Activated naive CD4-positive, alpha-beta T cell treated with anti-CD3 and anti-CD28 coated beads for 36 hours (primary cell): ENCODE data around the gene SOX9. TPM values are rescaled to one million over a fixed set of nuclear protein-coding genes. Genes with fewer than 3 reads are reported as not detected.
"Not testable (repeated sequence)": the region's sequence is repeated elsewhere in the genome, so short reads cannot be mapped to it uniquely, and the experiment has no call there.

Experiments used
- CTCF ChIA-PET: fragments of 350-600 bp; sonication (Branson Sonifier 250); formaldehyde crosslinking; loops from one replicate; lab custom pipeline; 2021; ENCODE audit warnings: antibody characterized with exemption; lab: Charles Lee
- DNase-seq: peaks from one replicate; pipeline ENCODE4 v3.0.0-alpha.2; 2020
- H3K27ac Mint-ChIP-seq: one replicate; pipeline ENCODE4 v1.8.0; 2021; ENCODE audit warnings: mild to moderate bottlenecking, mixed read lengths
- H3K27me3 Mint-ChIP-seq: one replicate; pipeline ENCODE4 v1.8.0; 2021; ENCODE audit warnings: low read depth, mixed read lengths
- H3K36me3 Mint-ChIP-seq: one replicate; pipeline ENCODE4 v1.8.0; 2021; ENCODE audit warnings: low read depth, mixed read lengths
- H3K4me1 Mint-ChIP-seq: one replicate; pipeline ENCODE4 v1.8.0; 2021; ENCODE audit warnings: low read depth, mixed read lengths
- H3K4me3 Mint-ChIP-seq: one replicate; pipeline ENCODE4 v1.8.0; 2021; ENCODE audit warnings: mild to moderate bottlenecking, moderate library complexity, mixed read lengths
- H3K9me3 Mint-ChIP-seq: one replicate; pipeline ENCODE4 v1.8.0; 2021; ENCODE audit warnings: mixed read lengths
- intact Hi-C: fragments of 100-400 bp; cut with micrococcal nuclease; formaldehyde crosslinking; loops from one replicate; pipeline ENCODE4 v1.15.1; 2023
- total RNA-seq, 2 experiments: library from RNA; stranded (reverse); gene quantifications; one replicate each; pipeline ENCODE4 v1.2.3, GENCODE V29; 2021

The SOX9 gene
- total RNA-seq, 2 experiments from 2014 or later = not detected

DNA sequence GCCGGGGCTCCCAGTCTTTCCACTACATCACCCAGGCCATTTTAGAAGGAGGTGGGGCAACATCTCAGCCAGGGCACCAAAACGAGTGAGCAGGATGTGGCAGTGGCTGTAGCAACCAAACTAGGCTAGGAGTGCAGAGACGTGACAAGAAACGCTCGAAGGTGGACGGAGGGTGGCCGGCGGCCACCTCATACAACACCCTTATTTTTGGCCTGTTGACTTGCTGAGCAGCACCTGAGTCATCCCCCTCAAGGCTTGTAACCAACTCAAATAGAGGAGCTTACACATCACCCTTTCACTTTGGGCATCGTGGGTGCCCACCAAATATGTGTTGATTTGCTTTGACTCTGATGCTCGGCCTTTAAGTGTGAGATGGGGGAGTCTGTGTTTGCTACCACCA lies 23.7 kb upstream of the SOX9 start:
- DNase-seq = no peak
- intact Hi-C loops = no loop called here
- Mint-ChIP-seq H3K9me3 (peaks cover 9% of the 10 kb centered on the region), H3K27ac (no peak overlapping the region), H3K4me1 (no peaks in the 10 kb centered on the region), H3K27me3 (no peaks in the 10 kb centered on the region), H3K4me3 (no peak overlapping the region), H3K36me3 (no peaks in the 10 kb centered on the region)
- CTCF ChIA-PET = no interaction called here

DNA sequence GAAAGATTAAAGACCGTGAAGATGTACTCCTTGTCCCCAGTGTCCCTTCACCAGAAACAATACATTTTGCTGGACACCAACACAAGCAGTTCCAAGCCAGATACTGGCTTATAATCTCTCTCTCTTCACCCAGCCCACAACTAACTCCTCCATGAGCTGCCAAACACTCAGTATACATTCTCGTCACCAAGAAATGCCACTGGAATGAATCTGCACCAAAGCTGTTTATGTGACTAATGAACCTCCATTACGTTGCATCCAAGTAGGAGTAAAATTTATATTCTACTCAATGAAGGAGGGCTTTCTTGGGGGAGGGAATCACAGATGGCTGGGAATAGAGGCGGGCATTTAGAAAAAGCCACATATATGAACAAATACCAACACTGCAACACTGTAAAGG lies 20.9 kb upstream of the SOX9 start:
- no peaks in the 10 kb centered on the region for H3K4me1 Mint-ChIP-seq
- CTCF ChIA-PET = no interaction called here

DNA sequence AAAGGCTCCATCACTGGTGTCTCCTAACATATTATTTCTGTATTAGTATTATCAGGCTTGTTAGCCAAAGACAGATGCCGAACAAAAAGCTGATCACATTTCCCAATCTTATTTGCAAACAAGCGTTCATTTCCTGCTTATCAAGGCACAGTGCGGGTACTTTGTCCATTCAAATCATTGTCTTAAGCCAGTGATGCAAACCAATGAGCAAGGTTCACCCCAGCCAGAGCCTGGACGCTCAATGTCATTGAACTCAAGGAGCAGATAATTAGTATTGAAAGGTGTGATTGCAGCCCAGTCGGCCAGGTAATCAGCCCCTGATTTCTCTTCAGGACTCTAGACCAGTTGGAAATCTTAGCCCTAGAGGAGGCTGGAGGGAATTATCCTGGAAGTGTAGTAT lies 20.4 kb upstream of the SOX9 start:
- DNase-seq = no peak
- Mint-ChIP-seq H3K4me1 (no peaks in the 10 kb centered on the region), H3K9me3 (peaks cover 13% of the 10 kb centered on the region), H3K27ac (no peak overlapping the region), H3K27me3 (peaks cover 4% of the 10 kb centered on the region), H3K36me3 (no peaks in the 10 kb centered on the region), H3K4me3 (no peak overlapping the region)
- intact Hi-C loops = no loop called here
- CTCF ChIA-PET = no interaction called here

More for the DNA sequence above, 20.9 kb upstream of the SOX9 start:
- no peaks in the 10 kb centered on the region for H3K36me3 Mint-ChIP-seq
- intact Hi-C loops = no loop called here
- DNase-seq = no peak
- peaks cover 2% of the 10 kb centered on the region for H3K27me3 Mint-ChIP-seq
- no peak overlapping the region for H3K27ac Mint-ChIP-seq
- H3K4me3 Mint-ChIP-seq = no peak overlapping the region
- peaks cover 11% of the 10 kb centered on the region for H3K9me3 Mint-ChIP-seq

DNA sequence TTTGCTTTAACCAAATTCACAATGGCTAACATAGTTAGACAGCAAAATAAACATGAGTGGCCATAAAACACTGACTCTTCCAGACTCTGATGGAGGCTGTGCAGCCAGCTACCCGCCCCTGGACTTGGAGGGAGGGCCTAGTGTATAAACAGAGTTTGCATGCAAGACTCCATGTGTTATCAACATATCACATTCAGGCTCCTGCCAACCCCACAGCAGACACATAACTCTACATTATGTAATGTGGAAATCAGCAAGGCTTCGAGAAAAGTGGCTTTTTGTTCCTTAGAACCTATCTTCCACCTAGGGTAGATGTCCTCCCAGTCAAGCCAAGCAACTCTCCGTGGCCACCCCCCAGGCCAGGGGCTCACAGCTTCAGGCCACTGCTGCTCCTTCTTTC lies 19.3 kb upstream of the SOX9 start:
- Mint-ChIP-seq H3K4me1 (no peaks in the 10 kb centered on the region), H3K9me3 (peaks cover 13% of the 10 kb centered on the region), H3K4me3 (no peak overlapping the region), H3K27ac (no peak overlapping the region), H3K36me3 (no peaks in the 10 kb centered on the region), H3K27me3 (peaks cover 8% of the 10 kb centered on the region)
- intact Hi-C loops = no loop called here
- DNase-seq = no peak
- CTCF ChIA-PET = no interaction called here

DNA sequence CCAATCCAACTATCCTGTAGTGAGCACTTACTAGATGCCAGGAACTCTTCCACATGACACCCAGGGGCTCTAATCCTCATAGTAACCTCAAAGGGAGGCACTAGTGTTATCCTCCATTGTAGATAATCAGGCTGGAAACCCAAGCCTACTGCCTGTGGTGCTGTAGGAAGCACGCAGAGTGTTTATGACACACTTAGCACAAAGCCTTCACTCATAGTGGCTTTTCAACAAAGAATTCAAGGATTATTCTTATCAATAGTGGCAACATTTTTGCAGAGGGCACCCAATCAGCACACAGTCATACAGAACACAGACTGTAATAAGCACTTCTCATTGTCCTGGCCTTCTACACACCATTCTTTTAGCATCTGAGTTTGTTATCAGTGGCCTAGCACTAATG lies 18.5 kb upstream of the SOX9 start:
- no peak for DNase-seq
- Mint-ChIP-seq H3K9me3 (peaks cover 13% of the 10 kb centered on the region), H3K27me3 (peaks cover 8% of the 10 kb centered on the region), H3K36me3 (no peaks in the 10 kb centered on the region), H3K4me1 (no peaks in the 10 kb centered on the region), H3K4me3 (no peak overlapping the region), H3K27ac (no peak overlapping the region)
- CTCF ChIA-PET = no interaction called here
- intact Hi-C loops = no loop called here

DNA sequence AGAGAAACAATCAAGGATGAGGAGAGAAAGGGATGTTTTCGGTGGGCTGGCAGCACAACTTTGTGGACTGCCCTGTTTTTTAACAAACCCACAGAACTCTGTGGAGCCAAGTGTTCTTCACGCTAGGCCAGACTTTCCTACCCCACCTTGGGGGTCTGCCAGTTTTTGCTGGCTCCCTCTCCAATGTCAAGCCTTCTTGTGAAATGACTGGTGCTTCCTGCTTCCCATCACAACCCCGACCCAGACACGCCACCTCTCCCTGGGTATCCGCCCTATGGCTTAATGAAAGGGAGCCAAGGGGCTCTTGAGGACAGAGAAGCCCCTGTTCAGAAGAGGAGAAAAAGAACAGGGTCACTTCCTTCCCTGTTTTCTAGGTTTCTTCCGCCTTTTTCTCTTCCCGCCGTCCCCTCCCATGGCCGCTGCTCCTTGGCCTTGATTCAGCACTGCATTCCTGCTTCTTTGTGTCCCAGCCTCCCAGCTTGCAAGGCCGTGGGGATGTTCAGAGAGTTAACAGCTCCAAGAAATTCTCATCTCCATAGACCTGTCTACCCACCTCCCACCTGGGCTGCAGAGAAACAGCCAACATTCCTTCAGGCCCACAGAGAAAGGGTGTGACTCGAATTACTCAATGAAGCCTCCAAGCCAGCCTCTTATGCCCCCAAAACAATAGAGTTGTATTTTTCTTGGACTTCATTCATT lies 16.5 kb upstream of the SOX9 start:
- Mint-ChIP-seq H3K27me3 (peaks cover 15% of the 10 kb centered on the region), H3K4me3 (no peak overlapping the region), H3K36me3 (no peaks in the 10 kb centered on the region), H3K4me1 (no peaks in the 10 kb centered on the region), H3K9me3 (peaks cover 4% of the 10 kb centered on the region), H3K27ac (no peak overlapping the region)
- CTCF ChIA-PET = no interaction called here
- intact Hi-C loops = no loop called here
- DNase-seq = no peak

DNA sequence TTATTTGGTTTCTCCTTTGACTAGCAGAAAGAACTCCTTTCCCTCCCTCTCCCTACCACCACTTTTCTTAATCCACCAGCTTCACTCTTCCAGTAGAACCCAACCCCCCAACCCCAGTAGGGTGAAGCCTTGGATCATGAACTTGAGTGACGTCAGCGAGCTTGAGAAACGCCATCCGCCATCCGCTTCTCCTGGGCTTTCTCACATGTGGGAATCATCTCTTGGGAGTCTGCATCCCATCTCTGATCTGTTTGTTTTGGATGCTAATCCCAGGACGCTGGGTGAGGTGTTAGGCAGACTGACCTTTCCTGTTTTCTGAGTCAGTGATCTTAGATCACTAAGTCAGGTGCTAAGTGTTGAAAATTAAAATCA lies 16.0 kb upstream of the SOX9 start:
- Mint-ChIP-seq H3K4me3 (no peak overlapping the region), H3K27me3 (peaks cover 15% of the 10 kb centered on the region), H3K36me3 (no peaks in the 10 kb centered on the region), H3K9me3 (peaks cover 4% of the 10 kb centered on the region), H3K4me1 (no peaks in the 10 kb centered on the region), H3K27ac (no peak overlapping the region)
- intact Hi-C loops = no loop called here
- no peak for DNase-seq
- CTCF ChIA-PET = no interaction called here

DNA sequence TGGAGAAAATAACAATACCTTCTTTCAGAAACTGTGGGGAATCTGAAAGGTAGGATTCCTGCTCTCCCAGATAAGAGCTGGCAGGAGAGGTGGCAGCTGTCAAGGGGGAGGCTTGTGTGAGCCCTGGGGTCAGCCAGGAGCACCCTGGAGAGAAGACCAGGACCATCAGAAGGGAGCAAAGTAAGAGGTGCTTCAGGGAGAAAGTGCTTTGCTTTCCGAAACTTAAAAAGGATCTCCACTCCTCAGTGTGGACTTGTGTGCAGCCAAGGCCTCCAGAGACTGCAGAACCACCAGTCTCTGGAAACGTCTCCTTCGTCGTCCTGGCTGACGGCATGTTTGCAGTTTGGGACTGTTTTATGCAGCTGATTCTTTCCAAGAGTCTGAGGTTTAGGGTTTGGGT lies 13.7 kb upstream of the SOX9 start:
- intact Hi-C loops = no loop called here
- H3K27me3 Mint-ChIP-seq = peaks cover 23% of the 10 kb centered on the region
- DNase-seq = no peak
- H3K27ac Mint-ChIP-seq = no peak overlapping the region
- no peaks in the 10 kb centered on the region for H3K36me3 Mint-ChIP-seq
- CTCF ChIA-PET = no interaction called here
- peaks cover 4% of the 10 kb centered on the region for H3K9me3 Mint-ChIP-seq
- no peaks in the 10 kb centered on the region for H3K4me1 Mint-ChIP-seq
- H3K4me3 Mint-ChIP-seq = no peak overlapping the region

DNA sequence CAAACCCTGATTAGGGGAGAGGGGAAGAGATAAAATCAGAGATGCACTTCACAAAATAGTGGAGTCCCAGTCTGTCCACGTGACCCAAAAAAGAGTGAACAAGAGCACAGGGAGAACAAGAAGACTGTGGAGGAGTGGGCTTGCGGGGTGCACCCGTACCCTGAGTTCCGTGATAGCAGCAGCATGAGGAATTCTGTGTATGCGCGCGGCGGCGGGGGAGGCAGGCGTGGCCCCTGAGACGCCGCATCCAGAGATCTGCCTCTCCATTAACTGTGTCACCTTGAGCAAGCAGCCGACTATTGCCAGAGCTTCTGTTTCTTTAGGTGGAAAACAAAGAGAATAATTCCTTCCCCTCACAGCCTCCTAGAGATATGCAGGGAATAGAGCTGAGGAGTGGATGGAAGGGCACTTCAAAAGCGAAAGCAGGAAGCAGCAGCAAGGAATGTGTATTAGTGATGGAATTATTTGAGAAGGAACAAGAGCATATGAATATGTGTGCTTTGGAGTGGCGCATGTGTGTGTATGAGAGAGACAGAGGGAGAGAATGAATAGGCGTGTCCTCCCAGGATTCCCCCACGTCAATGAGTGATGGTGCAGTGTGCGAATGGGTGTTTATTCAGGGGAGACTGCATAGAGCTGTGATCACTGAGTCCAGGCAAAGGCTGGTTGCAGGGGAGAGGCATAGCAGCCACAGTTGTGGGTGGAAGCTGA lies 10.4 kb upstream of the SOX9 start:
- peaks cover 40% of the 10 kb centered on the region for H3K27me3 Mint-ChIP-seq
- H3K27ac Mint-ChIP-seq = no peak overlapping the region
- peaks cover 2% of the 10 kb centered on the region for H3K4me1 Mint-ChIP-seq
- H3K4me3 Mint-ChIP-seq = no peak overlapping the region
- CTCF ChIA-PET = no interaction called here
- H3K36me3 Mint-ChIP-seq = no peaks in the 10 kb centered on the region
- intact Hi-C loops = loop anchor here (10.0 kb wide), 1 partner anchor 1026 kb away; no protein-coding TSS in a partner anchor
- H3K9me3 Mint-ChIP-seq = no peaks in the 10 kb centered on the region
- DNase-seq = no peak

DNA sequence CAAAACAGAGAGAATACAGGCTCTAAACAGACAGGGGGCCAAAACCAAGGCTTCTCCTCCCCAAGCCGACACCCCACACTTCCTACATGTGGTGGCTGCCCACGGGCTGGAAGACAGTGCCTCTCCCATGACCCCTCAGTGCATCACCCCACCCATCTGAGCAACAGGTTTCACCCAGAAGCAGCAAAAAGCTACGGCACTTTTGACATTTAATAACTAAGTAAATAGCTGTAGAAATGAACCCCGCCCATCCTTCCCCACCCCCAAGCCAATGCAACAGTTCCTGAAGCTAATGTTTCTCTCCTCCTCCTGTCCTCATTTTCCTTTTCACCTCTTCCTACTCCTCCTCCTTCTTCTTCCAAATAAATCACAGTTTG lies 9.9 kb upstream of the SOX9 start:
- Mint-ChIP-seq H3K36me3 (no peaks in the 10 kb centered on the region), H3K9me3 (no peaks in the 10 kb centered on the region), H3K27ac (no peak overlapping the region), H3K27me3 (peaks cover 42% of the 10 kb centered on the region), H3K4me3 (no peak overlapping the region), H3K4me1 (peaks cover 3% of the 10 kb centered on the region)
- DNase-seq = no peak
- intact Hi-C loops = loop anchor here (10.0 kb wide), 1 partner anchor 1026 kb away; no protein-coding TSS in a partner anchor
- CTCF ChIA-PET = no interaction called here

DNA sequence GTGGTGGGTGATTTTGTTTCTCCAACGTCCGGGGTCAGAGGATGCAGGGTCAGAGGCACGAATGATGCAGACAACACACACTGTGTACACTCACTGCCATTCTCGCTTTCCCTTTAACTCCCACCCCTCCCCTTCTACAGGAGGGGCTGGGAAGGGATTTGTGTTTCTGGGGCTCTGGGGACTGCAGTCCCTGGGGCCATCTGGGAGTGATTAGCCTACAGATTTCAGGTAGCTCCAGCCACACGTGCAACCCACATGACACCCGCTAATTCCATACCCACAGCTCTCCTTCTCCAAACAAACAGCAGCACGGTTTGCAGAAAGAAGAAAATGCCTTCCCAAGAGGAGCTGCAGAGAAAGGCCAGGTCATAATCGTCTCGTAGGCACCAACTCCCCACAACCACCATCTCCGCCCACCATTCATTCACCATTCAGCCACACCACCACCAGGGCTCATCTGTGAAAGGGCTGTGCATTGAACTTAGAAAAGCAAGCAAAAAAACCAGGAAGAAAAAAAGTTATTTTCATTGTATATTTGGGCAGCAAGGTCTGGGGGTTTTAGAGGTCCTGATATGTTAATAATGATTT lies 9.4 kb upstream of the SOX9 start:
- Mint-ChIP-seq H3K36me3 (no peaks in the 10 kb centered on the region), H3K4me3 (no peak overlapping the region), H3K9me3 (no peaks in the 10 kb centered on the region), H3K27ac (no peak overlapping the region), H3K27me3 (peaks cover 44% of the 10 kb centered on the region), H3K4me1 (peaks cover 7% of the 10 kb centered on the region)
- DNase-seq = no peak
- intact Hi-C loops = loop anchor here (10.0 kb wide), 1 partner anchor 1027 kb away; no protein-coding TSS in a partner anchor
- CTCF ChIA-PET = no interaction called here

DNA sequence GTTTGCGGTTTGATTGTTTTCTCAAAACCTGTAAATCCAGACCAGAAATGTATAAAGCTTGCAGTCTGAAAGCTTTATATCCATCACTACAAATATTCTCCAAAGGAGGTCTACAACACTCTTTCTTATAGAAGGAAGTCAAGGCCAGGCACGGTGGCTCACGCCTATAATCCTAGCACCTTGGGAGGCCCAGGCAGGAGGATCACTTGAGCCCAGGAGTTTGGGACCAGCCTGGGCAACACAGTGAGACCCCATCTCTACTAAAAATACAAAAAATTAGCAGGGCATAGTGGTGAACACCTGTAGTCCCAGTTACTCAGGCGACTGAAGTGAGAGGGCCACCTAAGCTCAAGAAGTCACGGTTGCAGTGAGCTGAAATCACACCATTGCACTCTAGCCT lies 8.9 kb upstream of the SOX9 start:
- not testable (repeated sequence) for H3K9me3 Mint-ChIP-seq, H3K4me3 Mint-ChIP-seq, H3K36me3 Mint-ChIP-seq, H3K4me1 Mint-ChIP-seq, DNase-seq, H3K27ac Mint-ChIP-seq
- CTCF ChIA-PET = interaction anchor here (0.6 kb wide), 1 partner anchor 167 kb away, joined by 4 read pairs; no protein-coding TSS in a partner anchor
- H3K27me3 Mint-ChIP-seq = peaks cover 48% of the 10 kb centered on the region
- intact Hi-C loops = loop anchor here (10.0 kb wide), 1 partner anchor 1027 kb away; no protein-coding TSS in a partner anchor
